Testis (tissue), 3 donors: Measurements from ENCODE around the gene MAML2. TPM values are rescaled to one million over a fixed set of nuclear protein-coding genes. Genes with fewer than 3 reads are reported as not detected.

Source experiments
- DNase-seq: peaks from one replicate; pipeline ENCODE4 v3.0.0-alpha.2; 2019
- H3K27ac ChIP-seq, 2 donors: fragments of 200-600 bp; sonication (generic); one replicate each; pipeline ENCODE4 v1.5.1; 2019
- H3K27me3 ChIP-seq: fragments of 200-600 bp; sonication (generic); one replicate; pipeline ENCODE4 v1.5.1; 2019
- H3K36me3 ChIP-seq: fragments of 200-600 bp; sonication (generic); one replicate; pipeline ENCODE4 v1.5.1; 2017; ENCODE audit warnings: low read depth; ENCODE audit errors: missing control alignments
- H3K4me1 ChIP-seq: fragments of 200-600 bp; sonication (generic); one replicate; pipeline ENCODE4 v1.5.1; 2019
- H3K4me3 ChIP-seq, 2 donors: fragments of 200-600 bp; sonication (generic); one replicate each; pipeline ENCODE4 v1.5.1; 2017 to 2019
- H3K9me3 ChIP-seq: fragments of 200-600 bp; sonication (generic); one replicate; pipeline ENCODE4 v1.5.1; 2017
- CTCF ChIP-seq, 3 experiments: fragments of 450-650 bp in 2 of 3; fragments of 200-600 bp in 1 of 3; sonication (generic) in 1 of 3; IDR thresholded peaks; one replicate each; pipeline ENCODE4 v1.5.1; 2016 to 2019; ENCODE audit warnings: antibody characterized with exemption in 3 of 3, mild to moderate bottlenecking in 2 of 3, moderate library complexity in 1 of 3
- POLR2A ChIP-seq: fragments of 450-650 bp; IDR thresholded peaks from one replicate; pipeline ENCODE4 v1.6.1; 2017; ENCODE audit warnings: antibody characterized with exemption, mild to moderate bottlenecking, moderate library complexity
- WGBS, 2 donors: methylation state at CpG; one replicate each; pipeline ENCODE4 v1.1.5; 2018; 5-methylcytosine and 5-hydroxymethylcytosine counted together
- intact Hi-C: fragments of 100-400 bp; cut with DNase I; formaldehyde crosslinking; loops from one replicate; pipeline ENCODE4 v1.15.1; 2023; ENCODE audit warnings: low total_unique reads
- polyA plus RNA-seq: library from polyadenylated mRNA; stranded (reverse); fragments of 350-450 nt; fragmentation: Illumina TruSeq; extraction: RNeasy Lipid Tissue Mini Kit (QIAGEN cat#74804); gene quantifications from one replicate; pipeline ENCODE4 v1.2.3, GENCODE V29; 2014; ENCODE audit warnings: low read depth, low replicate concordance; ENCODE audit not compliant: insufficient read depth
- total RNA-seq, 2 donors: library from RNA; depleted of rRNA; stranded (reverse); fragments of >200 nt; gene quantifications; one replicate each; pipeline ENCODE4 v1.2.3, GENCODE V29; 2016

MAML2 gene
- total and polyA plus RNA-seq, 3 donors from 2014 or later = 5.1 to 23.6 (median 17.6) TPM

GRCh38 chr11:96280444-96280843, 62.6 kb downstream of the MAML2 start:
- TF ChIP-seq POLR2A = no peak
- no peak for TF ChIP-seq CTCF (IDR thresholded peaks at IDR 0.05)
- intact Hi-C loops = no loop called here
- 97 to 100% methylated on average over 1 of the region's 1 CpG for WGBS, 2 donors

GRCh38 chr11:96279896-96280290, 63.1 kb downstream of the MAML2 start:
- H3K27ac ChIP-seq = no peak overlapping the region
- H3K4me3 ChIP-seq = no peak overlapping the region
- H3K4me1 ChIP-seq = no peaks in the 10 kb centered on the region
- no peaks in the 10 kb centered on the region for H3K36me3 ChIP-seq
- H3K9me3 ChIP-seq = no peaks in the 10 kb centered on the region
- H3K27me3 ChIP-seq = no peaks in the 10 kb centered on the region
- intact Hi-C loops = no loop called here
- DNase-seq = no peak
- TF ChIP-seq CTCF (IDR thresholded peaks at IDR 0.05) (no peak), POLR2A (no peak)

More at GRCh38 chr11:96280444-96280843, 62.6 kb downstream of the MAML2 start:
- no peak overlapping the region for H3K4me3 ChIP-seq
- no peaks in the 10 kb centered on the region for H3K36me3 ChIP-seq
- no peak overlapping the region for H3K27ac ChIP-seq
- DNase-seq = no peak
- no peaks in the 10 kb centered on the region for H3K27me3 ChIP-seq
- no peaks in the 10 kb centered on the region for H3K9me3 ChIP-seq
- no peaks in the 10 kb centered on the region for H3K4me1 ChIP-seq

- WGBS, 2 donors = 83 to 85% methylated on average over 3 of the region's 3 CpGs
- no peaks in the 10 kb centered on the region for H3K4me1 ChIP-seq
- H3K9me3 ChIP-seq = no peaks in the 10 kb centered on the region
- H3K27ac ChIP-seq = no peak overlapping the region
- intact Hi-C loops = no loop called here
- DNase-seq = no peak
- no peaks in the 10 kb centered on the region for H3K27me3 ChIP-seq
- no peak overlapping the region for H3K4me3 ChIP-seq
- no peaks in the 10 kb centered on the region for H3K36me3 ChIP-seq
- TF ChIP-seq POLR2A (no peak), CTCF (IDR thresholded peaks at IDR 0.05) (no peak)
Observed at GRCh38 chr11:96279018-96279895, 63.7 kb downstream of the MAML2 start.

GRCh38 chr11:96278039-96278897, 64.7 kb downstream of the MAML2 start:
- intact Hi-C loops = no loop called here
- Histone ChIP-seq H3K4me1 (no peaks in the 10 kb centered on the region), H3K4me3 (no peak overlapping the region), H3K27ac (no peak overlapping the region), H3K9me3 (no peaks in the 10 kb centered on the region), H3K27me3 (no peaks in the 10 kb centered on the region), H3K36me3 (no peaks in the 10 kb centered on the region)
- DNase-seq = no peak
- WGBS, 2 donors = 68 to 72% methylated on average over 6 of the region's 6 CpGs
- no peak for TF ChIP-seq CTCF (IDR thresholded peaks at IDR 0.05)
- TF ChIP-seq POLR2A = no peak
